Islet precursor cell (in vitro differentiated cells): ENCODE data around the gene BAG5.
A peak's percentile ranks its signal among the peaks of the same experiment; 100 is the strongest.
"Not testable (repeated sequence)": the region's sequence is repeated elsewhere in the genome, so short reads cannot be mapped to it uniquely, and the experiment has no call there.

Source experiments
- DNase-seq: peaks from one replicate; pipeline ENCODE4 v3.0.0-alpha.2; 2018

BAG5 gene, protein sequence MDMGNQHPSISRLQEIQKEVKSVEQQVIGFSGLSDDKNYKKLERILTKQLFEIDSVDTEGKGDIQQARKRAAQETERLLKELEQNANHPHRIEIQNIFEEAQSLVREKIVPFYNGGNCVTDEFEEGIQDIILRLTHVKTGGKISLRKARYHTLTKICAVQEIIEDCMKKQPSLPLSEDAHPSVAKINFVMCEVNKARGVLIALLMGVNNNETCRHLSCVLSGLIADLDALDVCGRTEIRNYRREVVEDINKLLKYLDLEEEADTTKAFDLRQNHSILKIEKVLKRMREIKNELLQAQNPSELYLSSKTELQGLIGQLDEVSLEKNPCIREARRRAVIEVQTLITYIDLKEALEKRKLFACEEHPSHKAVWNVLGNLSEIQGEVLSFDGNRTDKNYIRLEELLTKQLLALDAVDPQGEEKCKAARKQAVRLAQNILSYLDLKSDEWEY

DNA sequence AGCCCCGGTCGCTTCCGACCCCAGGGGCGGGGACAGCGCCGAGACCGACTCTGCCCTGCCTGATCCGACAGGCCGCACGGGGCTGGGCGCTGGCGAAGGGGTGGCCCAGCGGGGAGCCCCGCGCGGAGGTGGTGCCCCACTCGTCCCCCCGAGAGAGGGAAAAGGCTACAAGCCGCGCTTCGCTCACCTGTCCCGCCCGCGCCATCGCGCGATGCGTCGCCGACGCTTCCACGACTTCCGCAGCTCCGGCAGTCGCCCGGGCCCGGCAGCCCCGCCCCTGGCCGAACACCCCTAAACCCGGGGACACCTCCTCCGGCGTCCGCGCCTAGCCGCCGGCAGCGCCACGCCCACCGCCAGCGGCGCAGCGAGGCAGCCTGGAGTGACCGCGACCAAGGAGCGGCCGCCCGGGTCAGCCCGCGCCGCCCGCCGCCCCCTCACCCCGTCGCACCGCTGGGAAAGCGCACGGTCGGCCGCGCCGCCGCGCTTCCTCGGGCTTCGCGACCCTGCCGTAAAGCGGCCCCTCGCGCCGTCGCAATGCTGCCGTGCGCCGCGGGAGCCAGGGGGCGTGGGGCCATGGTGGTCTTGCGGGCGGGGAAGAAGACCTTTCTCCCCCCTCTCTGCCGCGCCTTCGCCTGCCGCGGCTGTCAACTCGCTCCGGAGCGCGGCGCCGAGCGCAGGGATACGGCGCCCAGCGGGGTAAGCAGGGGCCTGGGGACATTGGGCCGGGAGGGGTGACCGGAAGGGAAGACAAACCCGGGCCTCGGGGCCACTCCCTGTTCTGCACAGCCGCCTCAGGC, at the start of gene BAG5, which contains the start of gene COA8:
TSS of gene BAG5 (minus strand) at position 229 of the 797 bp plus-strand sequence. CDS start 1,493 bp downstream, outside the sequence.
TSS of gene COA8 (plus strand) at position 532 of the 797 bp plus-strand sequence. CDS start at position 574, 42 bp downstream.
- peak; percentile 91 for DNase-seq

DNA sequence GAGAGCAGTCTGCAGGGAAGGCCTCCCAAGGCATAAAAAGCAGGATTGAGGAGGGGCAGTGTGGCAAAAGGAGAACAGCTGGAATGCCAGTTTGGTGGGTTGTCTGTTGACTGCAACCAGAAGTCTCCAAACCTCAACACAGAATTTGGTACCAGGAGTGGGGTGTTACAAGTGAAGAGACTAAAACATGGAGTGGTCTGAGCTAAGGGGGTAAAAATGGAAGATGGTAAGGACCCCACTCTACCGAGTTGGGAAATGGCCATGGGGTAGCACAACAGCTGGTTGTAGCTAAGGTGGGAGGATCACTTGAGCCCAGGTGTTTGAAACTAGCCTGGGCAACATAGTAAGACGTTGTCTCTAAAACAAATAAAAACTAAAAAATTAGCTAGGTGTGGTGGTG, 48.8 kb upstream of the BAG5 start:
- no peak for DNase-seq

DNA sequence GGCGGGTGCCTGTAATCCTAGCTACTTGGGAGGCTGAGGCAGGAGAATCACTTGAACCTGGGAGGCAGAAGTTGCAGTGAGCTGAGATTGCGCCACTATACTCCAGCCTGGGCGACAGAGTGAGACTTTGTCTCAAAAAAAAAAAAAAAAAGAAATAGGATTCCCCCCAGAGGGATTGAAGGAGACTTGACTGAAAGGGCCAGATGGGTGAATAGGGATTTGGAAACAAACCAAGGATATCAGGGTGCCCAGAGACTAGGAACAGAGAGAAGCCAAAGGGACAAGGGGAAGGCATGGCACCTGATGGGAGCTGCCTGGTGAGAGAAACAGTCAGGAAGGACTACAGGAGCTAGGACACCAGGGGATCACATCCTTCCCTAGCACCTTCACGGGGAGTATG, 46.6 kb upstream of the BAG5 start:
- DNase-seq, result not testable (repeated sequence)

DNA sequence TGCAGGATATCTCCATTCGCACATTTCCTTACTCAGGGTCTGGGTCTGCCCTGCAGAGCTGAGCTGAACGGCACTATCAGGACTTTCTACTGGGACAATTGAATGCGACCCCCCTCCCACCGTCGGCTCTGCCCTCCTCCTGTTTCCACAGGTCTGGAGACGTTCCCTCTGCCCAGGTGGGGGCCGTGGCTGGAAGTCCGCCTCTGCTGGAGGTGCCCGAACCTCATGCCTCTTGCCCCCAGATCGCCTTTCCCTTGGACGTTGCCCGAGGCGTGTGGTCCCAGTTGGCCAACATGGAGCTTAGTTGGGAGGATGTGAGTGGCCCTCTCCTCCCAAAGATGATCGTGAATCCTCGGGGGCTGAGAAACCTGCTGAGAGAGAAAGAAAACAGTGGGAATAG, 45.4 kb upstream of the BAG5 start:
- no peak for DNase-seq

DNA sequence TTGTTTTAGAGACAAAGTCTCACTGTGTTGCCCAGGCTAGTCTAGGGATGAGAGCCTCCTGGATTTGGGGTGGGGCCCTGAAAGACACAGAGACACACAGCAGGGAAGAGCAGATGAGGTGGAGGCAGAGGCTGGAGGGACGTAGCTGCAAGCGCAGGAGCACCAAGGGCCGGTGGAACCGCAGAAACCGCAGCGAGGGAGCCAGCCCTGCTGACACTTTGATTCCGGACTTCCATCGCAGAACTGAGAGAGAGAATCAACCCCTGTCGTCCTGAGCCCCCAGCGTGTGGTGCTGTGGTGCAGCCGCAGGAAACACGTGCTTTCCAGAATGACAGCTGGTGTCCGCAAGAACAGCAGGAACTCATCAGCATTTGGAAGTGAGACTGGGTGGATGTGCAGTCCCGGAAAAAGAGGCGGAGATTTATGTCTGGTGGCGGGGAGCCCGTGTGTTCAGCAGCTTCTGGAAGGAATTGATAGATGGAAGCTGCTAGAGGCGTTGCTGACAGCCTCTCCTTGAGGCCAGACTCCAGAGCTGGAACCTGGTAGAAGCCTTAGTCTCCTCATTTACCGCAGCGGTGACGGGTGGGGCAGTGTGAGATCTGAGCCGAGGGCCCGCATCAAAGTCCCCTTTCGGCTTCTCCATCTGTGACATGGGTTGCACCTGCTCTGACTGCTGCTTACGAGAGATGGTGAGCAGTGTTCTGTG, 44.7 kb upstream of the BAG5 start:
- peak; percentile 71 for DNase-seq

DNA sequence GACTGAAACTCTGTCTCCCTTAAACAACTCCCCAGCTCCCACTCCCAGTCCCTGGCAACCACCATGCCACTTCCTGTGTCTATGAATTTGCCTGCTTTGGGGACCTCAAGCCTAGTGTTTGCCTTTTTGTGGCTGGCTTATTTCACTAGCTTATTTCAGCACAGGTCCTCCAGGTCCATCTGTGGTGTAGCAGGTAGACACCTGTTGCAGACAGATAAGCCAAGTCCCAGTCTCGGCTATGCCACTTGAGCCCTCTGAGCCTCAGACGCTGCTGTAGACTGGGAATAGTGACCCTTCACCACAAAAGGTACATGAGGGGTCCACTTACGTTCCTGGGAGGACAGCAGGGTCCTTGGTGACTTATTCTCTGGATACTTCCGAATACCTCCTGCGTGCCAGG, 42.2 kb upstream of the BAG5 start:
- no peak for DNase-seq

DNA sequence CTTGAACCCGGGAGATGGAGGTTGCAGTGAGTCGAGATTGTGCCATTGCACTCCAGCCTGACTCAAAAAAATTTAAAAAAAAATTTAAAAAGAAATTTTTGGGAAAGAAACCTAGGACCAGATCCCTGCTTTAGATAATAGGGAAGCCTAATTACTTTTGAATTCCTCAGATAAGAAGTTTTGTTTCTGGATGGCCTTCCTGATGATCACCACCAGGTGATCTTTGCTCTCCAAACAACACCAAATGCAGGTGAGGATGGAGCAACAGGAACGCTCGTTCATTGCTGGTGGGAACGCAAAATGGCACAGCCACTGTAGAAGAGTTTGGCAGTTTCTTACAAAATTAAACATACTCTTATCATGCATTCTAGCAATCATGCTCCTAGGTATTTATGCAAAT, 38.0 kb upstream of the BAG5 start:
- DNase-seq, result no peak

DNA sequence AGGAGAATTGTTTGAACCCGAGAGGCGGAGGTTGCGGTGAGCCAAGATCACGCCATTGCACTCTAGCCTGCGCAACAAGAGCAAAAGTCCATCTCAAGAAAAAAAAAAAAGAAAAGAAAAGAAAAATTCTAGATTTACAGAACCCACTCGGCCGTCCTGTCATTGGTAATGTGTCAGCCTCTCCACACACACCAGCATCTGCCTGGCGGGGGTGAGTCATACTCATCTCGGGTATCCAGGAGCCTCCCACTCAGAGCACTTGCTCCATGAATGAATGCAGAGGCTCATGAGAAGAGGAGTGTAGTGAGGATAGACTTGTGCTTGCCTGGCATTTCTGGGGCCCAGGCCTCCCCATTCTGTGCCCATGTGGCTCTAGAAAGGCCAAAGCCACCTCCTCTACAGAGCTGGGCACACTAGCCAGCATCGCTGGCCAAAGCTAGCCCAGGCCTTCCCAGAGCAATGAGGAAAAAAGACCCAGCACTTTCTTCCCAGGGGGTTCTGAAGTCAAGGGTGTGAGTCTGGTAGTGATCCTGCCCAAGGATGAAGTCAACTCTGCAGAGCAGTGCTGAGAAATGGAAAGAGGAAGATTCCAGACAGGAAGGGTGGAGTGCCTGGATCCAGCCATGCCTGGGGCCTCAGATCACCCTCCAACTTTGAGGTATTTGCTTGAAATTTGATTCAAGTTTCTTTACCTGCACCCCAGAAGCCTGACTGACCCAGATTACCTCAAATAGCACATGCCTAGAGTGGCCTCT, 35.3 kb upstream of the BAG5 start:
- DNase-seq, result peak; percentile 89

DNA sequence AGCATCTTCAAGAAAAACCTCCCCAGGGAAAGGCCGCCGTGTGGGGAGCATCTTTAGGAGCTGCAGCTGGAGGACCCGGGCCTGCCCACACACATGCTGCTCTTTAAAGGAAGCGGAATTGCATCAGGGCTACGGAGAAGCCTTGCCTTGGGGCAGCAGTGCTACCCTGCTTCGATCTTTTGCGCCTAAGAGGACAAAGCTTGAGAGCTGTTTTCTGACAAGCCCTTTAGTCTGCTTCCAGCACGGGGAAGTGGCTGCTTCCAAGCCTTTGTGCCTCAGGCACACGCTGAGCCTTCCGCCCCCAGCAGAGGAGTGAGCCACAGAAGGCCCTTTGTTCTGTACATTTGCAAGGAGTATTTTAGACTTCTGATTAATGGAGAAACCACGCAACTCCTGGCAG, 31.8 kb upstream of the BAG5 start:
- DNase-seq, result peak; percentile 94

DNA sequence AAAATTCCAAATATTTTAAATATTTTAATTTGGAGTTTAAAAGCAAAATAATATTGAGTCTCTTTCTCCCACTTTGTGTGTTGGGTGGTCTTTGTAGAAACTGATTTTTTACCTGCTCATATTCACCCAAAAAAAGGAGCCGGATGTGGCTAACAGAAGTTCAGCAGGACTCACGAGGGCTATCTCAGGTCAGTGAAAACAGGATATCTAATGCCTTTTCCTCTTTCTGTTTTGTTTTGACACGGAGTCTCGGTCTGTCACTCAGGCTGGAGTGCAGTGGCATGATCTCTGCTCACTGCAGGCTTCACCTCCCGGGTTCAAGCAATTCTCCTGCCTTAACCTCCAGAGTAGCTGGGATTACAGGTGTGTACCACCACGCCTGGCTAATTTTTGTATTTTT, 31.1 kb upstream of the BAG5 start:
- no peak for DNase-seq

DNA sequence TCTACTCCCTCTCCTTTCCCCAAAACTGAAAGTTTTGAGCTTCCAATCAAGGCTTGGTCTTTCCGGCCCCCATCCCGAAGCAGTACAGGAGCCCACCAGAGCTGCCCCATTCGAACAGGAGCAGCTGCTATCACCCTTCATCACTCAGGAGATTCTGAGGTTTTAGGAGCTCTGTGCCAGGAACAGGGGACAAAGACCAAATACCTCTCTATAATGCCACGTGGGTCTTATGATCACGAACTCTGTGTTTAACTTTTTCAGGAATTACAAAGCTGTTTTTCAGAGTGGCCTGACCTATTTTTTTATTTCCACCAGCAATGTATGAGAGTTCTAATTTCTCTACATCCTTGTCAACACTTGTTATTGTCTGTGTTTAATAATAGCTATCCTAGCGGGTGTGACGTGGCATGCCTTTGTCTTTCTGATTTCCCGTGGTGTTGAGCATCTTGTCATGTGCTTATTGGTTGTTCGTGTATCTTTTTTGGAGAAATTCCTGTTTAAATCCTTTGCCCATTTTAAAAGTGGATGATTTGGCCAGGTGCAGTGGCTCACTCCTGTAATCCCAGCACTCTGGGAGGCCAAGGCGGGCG, 22.0 kb upstream of the BAG5 start:
- no peak for DNase-seq

DNA sequence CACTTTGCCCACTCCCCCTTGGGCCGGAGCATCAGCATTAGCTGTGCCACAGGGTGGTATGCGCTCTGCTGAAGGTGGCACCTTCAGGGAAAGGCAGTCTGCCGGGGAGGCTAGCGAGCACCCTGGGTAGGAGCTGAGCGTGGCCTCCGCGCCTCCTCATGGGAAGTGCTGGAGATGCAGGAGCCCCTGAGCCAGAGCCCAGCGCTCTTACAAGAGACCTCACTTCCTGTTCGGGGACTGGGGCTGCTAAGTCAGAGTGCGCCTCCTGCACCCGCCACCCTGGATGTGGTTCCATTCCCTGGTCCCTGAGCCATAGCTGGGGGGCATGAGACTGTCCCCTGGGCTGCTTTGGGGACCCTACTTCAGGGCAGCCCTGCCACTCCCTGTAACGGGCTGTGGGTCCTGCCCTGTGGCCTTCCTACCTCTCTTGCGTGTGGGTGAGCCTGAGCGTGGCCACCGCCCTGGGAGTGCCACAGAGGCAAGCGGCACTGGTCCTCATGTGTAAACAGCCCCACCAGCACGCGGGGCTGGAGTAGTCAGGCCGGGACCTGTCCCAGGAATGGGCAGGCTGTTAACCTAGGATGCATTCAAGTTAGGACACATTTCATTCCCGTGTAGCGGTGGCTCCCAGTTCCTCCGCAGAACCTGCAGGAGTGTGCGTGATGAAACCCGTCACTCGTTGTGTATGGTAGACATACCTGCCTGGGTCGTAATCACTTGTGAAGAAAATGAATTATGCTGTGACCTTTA, 19.7 kb upstream of the BAG5 start:
- DNase-seq, result no peak

DNA sequence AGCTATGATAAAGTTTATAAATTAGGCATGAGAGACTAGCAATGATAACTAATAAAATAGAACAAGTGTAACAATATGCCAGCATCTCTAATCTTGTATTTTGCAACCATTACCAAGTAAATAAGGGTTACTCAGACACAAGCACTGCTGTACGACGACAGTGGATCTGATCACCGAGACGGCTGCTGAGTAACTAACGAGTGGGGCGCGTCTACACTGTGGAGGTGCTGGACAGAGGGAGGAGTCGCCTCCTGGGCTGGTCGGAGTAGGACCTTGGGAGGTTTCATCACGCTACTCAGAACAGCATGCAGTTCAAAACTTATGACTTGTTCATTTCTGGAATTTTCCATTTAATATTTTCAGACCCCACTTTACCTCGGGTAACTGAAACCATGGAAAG, 18.7 kb upstream of the BAG5 start:
- DNase-seq, result no peak

DNA sequence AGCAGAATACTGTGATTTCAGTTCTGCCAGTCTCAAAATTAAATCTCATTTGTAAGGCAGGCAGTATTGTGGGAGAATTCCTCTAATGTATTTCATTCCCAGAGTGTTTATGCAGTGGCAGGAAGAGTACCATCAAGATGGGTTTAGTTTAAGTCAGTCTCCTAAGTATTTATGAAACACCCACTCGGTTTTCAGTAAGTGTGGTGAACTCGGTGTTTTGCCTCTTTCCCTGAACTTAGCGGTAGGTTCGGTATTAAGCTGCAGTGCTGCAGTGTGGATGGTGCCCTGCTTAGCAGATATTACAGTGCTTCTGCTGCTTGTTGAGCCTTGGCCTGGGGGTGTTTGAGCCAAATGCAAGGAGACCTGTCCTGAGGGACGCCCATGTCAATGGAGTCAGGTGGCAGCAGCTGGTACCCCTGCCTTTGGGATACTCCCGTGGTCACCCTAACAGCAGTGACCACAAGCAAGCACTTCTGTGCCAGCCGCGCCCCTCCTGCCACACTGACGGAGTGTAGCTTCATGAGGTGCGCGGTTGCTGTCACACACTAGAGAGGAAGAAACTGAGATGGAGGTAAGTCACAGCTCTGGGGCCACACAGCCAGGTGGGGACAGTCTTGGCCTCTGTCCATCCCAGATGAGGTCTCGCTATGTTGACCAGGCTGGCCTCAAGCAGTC, 16.1 kb upstream of the BAG5 start:
- DNase-seq, result no peak

DNA sequence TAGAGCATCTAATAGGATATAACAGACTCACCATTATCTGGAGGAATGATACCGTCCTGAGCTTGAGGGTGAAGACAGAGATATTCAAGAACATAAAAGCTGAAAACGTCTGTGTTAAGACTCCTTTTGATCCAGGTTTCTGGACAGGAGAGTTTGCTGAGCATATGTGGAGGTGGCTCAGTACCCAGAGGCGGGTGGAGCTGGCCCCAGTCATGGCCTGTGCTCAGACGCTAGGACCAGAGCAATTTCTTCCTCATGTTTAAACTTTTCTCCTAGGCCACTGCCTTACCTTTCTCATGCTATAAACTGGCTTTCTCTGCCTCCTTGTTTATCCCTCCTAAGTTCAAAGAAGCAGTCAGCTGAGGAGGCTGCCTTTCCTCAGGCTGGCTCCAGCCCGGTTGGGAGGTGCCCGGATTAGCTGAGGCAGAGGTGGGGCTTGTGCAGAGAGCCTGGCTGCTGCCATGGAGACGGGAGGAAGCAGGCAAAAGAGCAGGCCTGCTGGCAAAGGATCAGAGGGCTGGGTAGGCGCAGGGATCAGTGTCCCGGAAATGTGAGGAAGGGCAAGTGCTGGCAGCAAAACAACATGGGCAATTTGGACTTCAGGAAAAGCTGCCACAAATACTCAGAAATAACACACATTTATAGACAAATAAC, 14.0 kb upstream of the BAG5 start:
- peak; percentile 89 for DNase-seq

DNA sequence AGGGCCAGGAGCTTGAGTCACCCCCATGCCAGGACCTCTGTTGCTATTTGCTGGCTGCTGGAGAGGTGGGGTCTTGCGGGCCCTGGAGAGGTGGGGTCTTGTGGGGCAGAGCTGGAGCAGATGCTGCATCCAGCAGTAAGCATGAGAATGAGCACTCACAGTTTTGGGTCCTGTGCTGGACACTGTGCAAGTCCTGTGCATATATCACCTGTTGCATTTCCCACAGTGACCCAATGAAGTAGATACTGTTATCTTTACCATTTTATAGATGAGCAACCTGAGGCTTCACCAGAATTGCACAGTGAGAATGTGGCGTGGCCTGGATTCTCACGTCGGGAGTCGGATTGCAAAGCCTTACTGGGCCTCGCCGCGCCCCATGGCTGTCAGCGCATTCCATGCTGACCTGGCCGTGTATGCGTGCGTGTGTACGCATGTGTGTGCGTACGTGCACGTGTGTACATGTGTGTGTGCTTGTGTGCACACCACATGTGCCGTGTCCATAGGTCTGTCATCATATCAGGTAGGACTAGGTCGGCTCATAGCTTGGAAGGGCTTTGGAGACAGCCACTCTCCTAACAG, 12.3 kb upstream of the BAG5 start:
- DNase-seq, result no peak

DNA sequence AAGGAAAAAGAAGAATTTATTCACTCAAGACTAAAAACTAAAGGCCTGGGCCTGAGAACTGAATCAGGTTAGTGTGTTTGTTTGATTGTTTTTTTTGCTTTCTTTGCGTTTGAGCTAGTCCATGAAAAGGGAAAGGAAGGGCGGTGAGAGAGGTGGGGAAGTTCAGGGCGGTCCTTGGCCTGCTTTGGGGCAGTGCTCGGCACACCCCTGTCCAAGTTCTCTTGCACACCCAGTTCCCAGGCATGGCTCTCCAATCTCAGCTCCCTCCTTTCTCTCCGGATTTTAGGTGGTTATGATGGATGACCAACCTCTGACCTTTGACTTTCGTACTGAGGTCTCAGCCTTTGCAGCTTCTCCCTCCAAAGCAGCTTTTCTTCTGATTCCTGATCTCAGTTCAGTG, 11.6 kb upstream of the BAG5 start:
- DNase-seq, result no peak

DNA sequence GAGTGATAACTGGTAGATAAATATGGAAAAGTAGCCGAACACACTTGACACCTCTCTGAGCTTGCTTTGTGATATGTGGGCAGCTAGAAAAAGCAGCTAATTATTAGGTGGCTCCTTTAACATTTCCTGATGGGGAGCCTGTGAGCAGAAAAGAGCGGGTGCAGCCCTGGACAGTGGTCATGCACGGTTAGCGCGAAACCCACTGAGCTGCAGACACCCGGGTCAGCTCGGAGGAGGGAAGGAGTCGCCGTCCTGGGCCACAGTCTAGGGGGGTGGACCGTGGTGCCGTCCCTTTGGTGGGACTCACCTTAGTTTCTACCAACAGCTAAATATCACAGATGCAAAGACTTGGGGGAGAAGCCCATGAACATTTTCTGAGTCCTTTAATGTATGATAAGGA, 7.0 kb upstream of the BAG5 start:
- DNase-seq, result no peak

DNA sequence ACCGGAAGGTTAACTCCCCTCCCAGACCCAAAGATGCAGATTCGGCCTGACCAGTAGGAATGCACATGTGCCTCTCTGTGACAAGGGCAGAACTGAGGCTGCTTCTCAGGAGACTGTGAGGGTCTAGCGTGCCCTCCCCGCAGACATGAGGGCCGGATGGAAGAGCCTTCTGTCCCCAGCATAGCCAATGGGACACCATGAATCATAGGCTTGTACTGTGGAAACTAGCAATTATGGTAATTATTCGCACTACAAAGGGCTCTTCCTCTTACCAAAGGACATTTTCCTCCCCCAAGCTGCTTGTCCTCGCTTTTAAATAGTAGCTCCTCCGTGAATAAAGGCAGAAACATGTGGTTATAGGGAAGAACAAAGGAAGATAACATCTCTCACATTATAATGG, 6.5 kb upstream of the BAG5 start:
- peak; percentile 92 for DNase-seq
